ENCODE data around the gene GLB1L. TPM values are rescaled to one million over a fixed set of nuclear protein-coding genes. Genes with fewer than 3 reads are reported as not detected.
A peak's percentile ranks its signal among the peaks of the same experiment; 100 is the strongest.

Gene GLB1L
- total RNA-seq, 1 donor from 2014 or later: 3.0 TPM

DNA sequence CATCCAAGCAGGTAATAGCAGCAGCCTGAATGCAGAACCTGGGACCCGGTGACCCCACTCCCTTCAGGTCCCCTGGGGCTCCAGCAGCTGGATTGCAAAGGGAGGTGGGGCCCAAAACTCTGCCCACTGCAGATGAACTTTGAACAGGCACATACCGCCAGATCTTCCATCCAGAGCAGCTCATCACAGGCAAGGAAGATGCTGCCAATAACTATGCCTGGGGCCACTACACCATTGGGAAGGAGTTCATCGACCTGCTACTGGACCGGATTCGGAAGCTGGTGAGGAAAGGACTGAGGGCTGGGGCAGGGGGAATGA, 24.8 kb upstream of the GLB1L start:
- Mint-ChIP-seq H3K4me1 (ENCODE audit: low read depth) (peaks cover 22% of the 10 kb centered on the region), H3K4me3 (ENCODE audit: unreplicated experiment) (no peak overlapping the region), H3K27me3 (ENCODE audit: low read depth) (no peaks in the 10 kb centered on the region), H3K27ac (ENCODE audit: unreplicated experiment) (no peak overlapping the region), H3K9me3 (ENCODE audit: low read depth) (no peaks in the 10 kb centered on the region), H3K36me3 (ENCODE audit: low read depth) (no peaks in the 10 kb centered on the region)
- peak; percentile 53 for DNase-seq (ENCODE audit: low spot score)
- TF ChIP-seq CTCF (IDR thresholded peaks at IDR 0.05): no peak

- no peak overlapping the region for H3K27ac Mint-ChIP-seq (ENCODE audit: unreplicated experiment)
- no peak overlapping the region for H3K4me3 Mint-ChIP-seq (ENCODE audit: unreplicated experiment)
- TF ChIP-seq CTCF (IDR thresholded peaks at IDR 0.05): no peak
- H3K36me3 Mint-ChIP-seq (ENCODE audit: low read depth): no peaks in the 10 kb centered on the region
- no peaks in the 10 kb centered on the region for H3K27me3 Mint-ChIP-seq (ENCODE audit: low read depth)
- H3K9me3 Mint-ChIP-seq (ENCODE audit: low read depth): no peaks in the 10 kb centered on the region
- peaks cover 17% of the 10 kb centered on the region for H3K4me1 Mint-ChIP-seq (ENCODE audit: low read depth)
- DNase-seq (ENCODE audit: low spot score): peak; percentile 60
Observed at GRCh38 chr2:219269362-219270054, 24.3 kb upstream of the GLB1L start.

DNA sequence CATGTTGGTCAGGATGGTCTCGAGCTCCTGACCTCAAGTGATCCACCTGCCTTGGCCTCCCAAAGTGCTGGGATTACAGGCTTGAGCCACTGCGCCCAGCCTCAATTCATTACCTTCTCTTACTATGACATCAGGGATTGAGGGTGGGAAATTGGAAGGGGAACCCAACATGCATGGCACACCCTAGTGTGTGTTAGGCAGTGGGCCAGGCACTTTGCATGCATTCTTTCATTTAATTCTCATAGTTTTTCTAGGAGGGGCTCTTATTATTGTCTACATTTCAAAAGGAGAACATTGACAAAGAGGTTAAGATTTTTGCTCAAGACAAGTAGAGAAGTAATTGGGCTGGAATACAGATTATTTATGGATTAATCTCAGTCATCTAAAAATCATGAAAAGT, 23.1 kb upstream of the GLB1L start:
- H3K36me3 Mint-ChIP-seq (ENCODE audit: low read depth): no peaks in the 10 kb centered on the region
- peaks cover 4% of the 10 kb centered on the region for H3K4me1 Mint-ChIP-seq (ENCODE audit: low read depth)
- H3K9me3 Mint-ChIP-seq (ENCODE audit: low read depth): no peaks in the 10 kb centered on the region
- DNase-seq (ENCODE audit: low spot score): peak; percentile 10
- H3K27me3 Mint-ChIP-seq (ENCODE audit: low read depth): no peaks in the 10 kb centered on the region
- TF ChIP-seq CTCF (IDR thresholded peaks at IDR 0.05): no peak
- no peak overlapping the region for H3K4me3 Mint-ChIP-seq (ENCODE audit: unreplicated experiment)
- no peak overlapping the region for H3K27ac Mint-ChIP-seq (ENCODE audit: unreplicated experiment)

DNA sequence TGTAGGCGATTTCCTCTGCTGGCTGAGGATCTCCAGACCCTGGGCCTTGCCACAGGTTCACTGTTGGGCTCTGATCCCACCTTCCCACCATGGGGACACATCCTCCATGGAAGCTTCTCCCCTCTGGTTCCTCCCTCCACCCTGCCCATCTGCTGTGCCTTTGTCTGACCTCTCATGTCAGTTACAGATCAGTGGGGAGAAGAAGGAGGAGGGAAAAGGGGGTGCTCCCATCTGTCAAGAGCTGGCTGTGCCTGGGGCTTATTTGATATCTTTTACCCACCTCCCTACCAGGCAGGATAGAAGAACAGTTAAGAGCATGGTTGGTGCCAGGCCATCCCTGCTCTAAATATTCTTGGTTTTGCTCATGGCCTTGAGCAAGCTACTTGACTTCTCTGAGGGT, 21.6 kb upstream of the GLB1L start:
- Mint-ChIP-seq H3K27me3 (ENCODE audit: low read depth) (peaks cover under 1% of the 10 kb centered on the region), H3K27ac (ENCODE audit: unreplicated experiment) (no peak overlapping the region), H3K9me3 (ENCODE audit: low read depth) (no peaks in the 10 kb centered on the region), H3K36me3 (ENCODE audit: low read depth) (peaks cover 2% of the 10 kb centered on the region), H3K4me1 (ENCODE audit: low read depth) (peaks cover 4% of the 10 kb centered on the region), H3K4me3 (ENCODE audit: unreplicated experiment) (no peak overlapping the region)
- DNase-seq (ENCODE audit: low spot score): no peak
- TF ChIP-seq CTCF (IDR thresholded peaks at IDR 0.05): no peak

GRCh38 chr2:219266232-219266631, 21.0 kb upstream of the GLB1L start:
- peaks cover 2% of the 10 kb centered on the region for H3K36me3 Mint-ChIP-seq (ENCODE audit: low read depth)
- TF ChIP-seq CTCF (IDR thresholded peaks at IDR 0.05): no peak
- H3K4me3 Mint-ChIP-seq (ENCODE audit: unreplicated experiment): no peak overlapping the region
- DNase-seq (ENCODE audit: low spot score): no peak
- no peak overlapping the region for H3K27ac Mint-ChIP-seq (ENCODE audit: unreplicated experiment)
- H3K9me3 Mint-ChIP-seq (ENCODE audit: low read depth): no peaks in the 10 kb centered on the region
- peaks cover 2% of the 10 kb centered on the region for H3K27me3 Mint-ChIP-seq (ENCODE audit: low read depth)
- peaks cover 4% of the 10 kb centered on the region for H3K4me1 Mint-ChIP-seq (ENCODE audit: low read depth)

Measured in chondrocyte (in vitro differentiated cells).